ENCODE measurements around the gene THTPA.
"Not testable (repeated sequence)": the region's sequence is repeated elsewhere in the genome, so short reads cannot be mapped to it uniquely, and the experiment has no call there.

The THTPA gene

DNA sequence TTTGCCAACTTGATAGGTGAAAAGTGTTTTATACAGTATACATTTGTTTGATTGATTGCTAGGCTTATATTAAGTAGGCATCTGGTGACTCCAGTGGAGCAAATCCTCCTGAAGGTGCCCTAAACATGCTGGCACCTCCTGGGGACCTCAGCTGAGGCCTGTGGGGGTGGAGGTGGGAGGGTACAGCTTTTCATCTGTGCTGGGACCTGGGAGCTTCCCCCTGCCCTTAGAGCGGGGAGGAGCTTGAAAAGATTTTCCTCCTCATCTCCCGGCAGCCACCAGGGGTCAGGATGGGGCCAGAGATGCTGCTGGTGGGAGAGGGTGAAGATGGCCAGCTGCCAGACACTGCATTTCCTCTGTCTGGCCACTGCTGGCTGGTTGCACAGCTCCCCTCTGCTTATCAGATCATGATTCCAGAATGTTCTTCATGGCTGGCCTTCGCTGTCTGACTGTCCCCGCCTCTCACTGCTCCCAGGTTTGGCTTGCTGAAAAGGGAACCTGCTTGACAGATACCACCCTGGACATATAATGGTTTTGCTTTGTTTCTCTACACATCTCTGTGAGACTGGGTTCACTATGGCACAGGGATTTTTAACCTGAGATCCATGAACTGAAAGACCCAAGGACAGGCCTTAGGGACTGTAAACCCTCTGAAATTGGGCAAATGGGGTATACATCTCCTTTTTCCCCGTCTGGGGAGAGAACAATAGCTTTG lies 33.0 kb downstream of the THTPA start:
- no peak overlapping the region for H2AFZ ChIP-seq (ENCODE audit: low read depth, low read length)
- H3K4me2 ChIP-seq (ENCODE audit: insufficient read depth, low read length), result no peak overlapping the region
- peak; percentile 98 for ATAC-seq (ENCODE audit: insufficient read depth, low read depth)

DNA sequence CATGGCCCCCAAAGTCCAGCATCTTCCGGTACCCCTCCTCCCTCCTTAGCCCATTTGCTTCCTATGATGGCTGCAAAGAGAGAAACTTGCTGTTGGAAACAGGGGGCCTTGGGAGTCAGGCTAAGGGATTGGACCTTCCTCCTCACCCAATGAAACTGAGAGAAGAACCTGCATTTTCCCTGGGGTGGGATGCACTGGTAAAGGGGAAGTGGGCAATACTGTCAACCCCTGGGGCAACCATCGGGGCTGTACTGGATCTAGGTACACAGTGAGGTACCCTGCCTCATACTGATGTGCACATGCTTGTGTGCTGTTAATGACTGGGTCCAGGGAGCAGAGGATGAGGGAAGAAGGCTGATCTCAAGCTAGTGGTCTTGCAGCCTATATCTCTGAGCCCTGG lies 33.5 kb downstream of the THTPA start:
- Histone ChIP-seq H2AFZ (ENCODE audit: low read depth, low read length) (no peak overlapping the region), H3K9me3 (ENCODE audit: insufficient read depth, low read length, severe bottlenecking) (no peaks in the 10 kb centered on the region), H4K20me1 (ENCODE audit: insufficient read depth, low read length) (no peaks in the 10 kb centered on the region), H3K36me3 (ENCODE audit: insufficient read depth, low read length) (no peaks in the 10 kb centered on the region), H3K9ac (ENCODE audit: low read depth, low read length) (no peak overlapping the region), H3K4me3 (ENCODE audit: low read depth in 1 of 2, low read length in 2 of 2) (no peak overlapping the region), H3K4me2 (ENCODE audit: insufficient read depth, low read length) (no peak overlapping the region), H3K27ac (ENCODE audit: low read length) (no peak overlapping the region), H3K27me3 (ENCODE audit: insufficient read depth, low read length, poor library complexity) (no peaks in the 10 kb centered on the region), H3K4me1 (ENCODE audit: insufficient read depth, low read length) (peaks cover 5% of the 10 kb centered on the region; the same call in 1 of the 2 replicates), H3K79me2 (ENCODE audit: insufficient read depth, low read length) (no peaks in the 10 kb centered on the region)
- DNase-seq, result no peak
- TF ChIP-seq, protein P1, sequence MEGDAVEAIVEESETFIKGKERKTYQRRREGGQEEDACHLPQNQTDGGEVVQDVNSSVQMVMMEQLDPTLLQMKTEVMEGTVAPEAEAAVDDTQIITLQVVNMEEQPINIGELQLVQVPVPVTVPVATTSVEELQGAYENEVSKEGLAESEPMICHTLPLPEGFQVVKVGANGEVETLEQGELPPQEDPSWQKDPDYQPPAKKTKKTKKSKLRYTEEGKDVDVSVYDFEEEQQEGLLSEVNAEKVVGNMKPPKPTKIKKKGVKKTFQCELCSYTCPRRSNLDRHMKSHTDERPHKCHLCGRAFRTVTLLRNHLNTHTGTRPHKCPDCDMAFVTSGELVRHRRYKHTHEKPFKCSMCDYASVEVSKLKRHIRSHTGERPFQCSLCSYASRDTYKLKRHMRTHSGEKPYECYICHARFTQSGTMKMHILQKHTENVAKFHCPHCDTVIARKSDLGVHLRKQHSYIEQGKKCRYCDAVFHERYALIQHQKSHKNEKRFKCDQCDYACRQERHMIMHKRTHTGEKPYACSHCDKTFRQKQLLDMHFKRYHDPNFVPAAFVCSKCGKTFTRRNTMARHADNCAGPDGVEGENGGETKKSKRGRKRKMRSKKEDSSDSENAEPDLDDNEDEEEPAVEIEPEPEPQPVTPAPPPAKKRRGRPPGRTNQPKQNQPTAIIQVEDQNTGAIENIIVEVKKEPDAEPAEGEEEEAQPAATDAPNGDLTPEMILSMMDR (IDR thresholded peaks at IDR 0.05; ENCODE audit: borderline replicate concordance, extremely low read depth, low read length, poor library complexity, severe bottlenecking), result no peak
- no peak for TF ChIP-seq EZH2 (IDR thresholded peaks at IDR 0.05; ENCODE audit: borderline replicate concordance, low read depth, low read length, severe bottlenecking)
- no peak for ATAC-seq (ENCODE audit: insufficient read depth, low read depth)

More for the DNA sequence above, 33.0 kb downstream of the THTPA start:
- Histone ChIP-seq H3K36me3 (ENCODE audit: insufficient read depth, low read length) (no peaks in the 10 kb centered on the region), H4K20me1 (ENCODE audit: insufficient read depth, low read length) (no peaks in the 10 kb centered on the region), H3K4me1 (ENCODE audit: insufficient read depth, low read length) (peaks cover 5% of the 10 kb centered on the region; the same call in 1 of the 2 replicates), H3K9ac (ENCODE audit: low read depth, low read length) (no peak overlapping the region), H3K9me3 (ENCODE audit: insufficient read depth, low read length, severe bottlenecking) (no peaks in the 10 kb centered on the region), H3K4me3 (ENCODE audit: low read depth in 1 of 2, low read length in 2 of 2) (no peak overlapping the region), H3K79me2 (ENCODE audit: insufficient read depth, low read length) (no peaks in the 10 kb centered on the region), H3K27ac (ENCODE audit: low read length) (no peak overlapping the region), H3K27me3 (ENCODE audit: insufficient read depth, low read length, poor library complexity) (no peaks in the 10 kb centered on the region)
- peak; percentile 80 for DNase-seq
- no peak for TF ChIP-seq EZH2 (IDR thresholded peaks at IDR 0.05; ENCODE audit: borderline replicate concordance, low read depth, low read length, severe bottlenecking)
- TF ChIP-seq, protein P1 (IDR thresholded peaks at IDR 0.05; ENCODE audit: borderline replicate concordance, extremely low read depth, low read length, poor library complexity, severe bottlenecking), result peak; percentile 90

DNA sequence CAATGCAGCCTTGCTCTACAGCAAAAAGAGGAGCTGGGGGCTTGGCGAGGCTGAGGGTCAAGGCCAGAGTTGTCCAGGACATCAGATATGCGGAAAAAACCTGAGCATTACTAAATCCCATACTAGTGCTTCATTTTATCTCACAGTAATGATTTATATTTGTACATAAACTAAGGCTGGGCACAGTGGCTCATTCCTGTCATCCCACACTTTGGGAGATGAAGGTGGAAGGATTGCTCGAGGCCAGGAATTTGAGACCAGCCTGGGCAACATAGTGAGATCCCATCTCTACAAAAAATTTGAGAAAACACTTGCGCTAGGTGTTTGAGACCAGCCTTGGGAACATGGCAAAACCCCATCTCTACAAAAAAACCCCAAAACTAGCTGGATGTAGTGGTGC lies 34.1 kb downstream of the THTPA start:
- H3K4me1 ChIP-seq (ENCODE audit: insufficient read depth, low read length), result peaks cover 5% of the 10 kb centered on the region; the same call in 1 of the 2 replicates
- no peaks in the 10 kb centered on the region for H3K79me2 ChIP-seq (ENCODE audit: insufficient read depth, low read length)
- no peak overlapping the region for H3K4me2 ChIP-seq (ENCODE audit: insufficient read depth, low read length)
- no peak overlapping the region for H3K9ac ChIP-seq (ENCODE audit: low read depth, low read length)
- ATAC-seq (ENCODE audit: insufficient read depth, low read depth), result no peak
- no peak for DNase-seq
- H3K27me3 ChIP-seq (ENCODE audit: insufficient read depth, low read length, poor library complexity), result no peaks in the 10 kb centered on the region
- H2AFZ ChIP-seq (ENCODE audit: low read depth, low read length), result no peak overlapping the region
- H3K27ac ChIP-seq (ENCODE audit: low read length), result no peak overlapping the region
- H4K20me1 ChIP-seq (ENCODE audit: insufficient read depth, low read length), result no peaks in the 10 kb centered on the region
- H3K36me3 ChIP-seq (ENCODE audit: insufficient read depth, low read length), result no peaks in the 10 kb centered on the region
- no peak overlapping the region for H3K4me3 ChIP-seq (ENCODE audit: low read depth in 1 of 2, low read length in 2 of 2)
- TF ChIP-seq EZH2 (IDR thresholded peaks at IDR 0.05; ENCODE audit: borderline replicate concordance, low read depth, low read length, severe bottlenecking), result no peak
- TF ChIP-seq, protein P1 (IDR thresholded peaks at IDR 0.05; ENCODE audit: borderline replicate concordance, extremely low read depth, low read length, poor library complexity, severe bottlenecking), result no peak
- no peaks in the 10 kb centered on the region for H3K9me3 ChIP-seq (ENCODE audit: insufficient read depth, low read length, severe bottlenecking)

DNA sequence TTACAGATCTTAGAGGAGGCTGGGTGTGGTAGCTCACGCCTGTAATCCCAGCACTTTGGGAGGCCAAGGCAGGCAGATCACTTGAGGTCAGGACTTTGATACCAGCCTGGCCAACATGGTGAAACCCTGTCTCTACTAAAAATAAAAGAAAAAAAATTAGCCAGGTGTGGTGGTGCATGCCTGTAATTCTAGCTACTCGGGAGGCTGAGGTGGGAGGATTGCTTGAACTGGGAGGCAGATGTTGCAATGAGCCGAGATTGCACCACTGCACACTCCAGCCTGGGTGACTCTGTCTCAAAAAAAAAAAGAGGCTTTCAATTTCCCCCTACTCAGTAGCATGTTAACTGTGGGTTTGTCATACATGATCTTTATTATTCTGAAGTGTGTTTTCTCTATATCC lies 38.1 kb downstream of the THTPA start:
- not testable (repeated sequence) for H3K27me3 ChIP-seq (ENCODE audit: insufficient read depth, low read length, poor library complexity); H3K27ac ChIP-seq (ENCODE audit: low read length); ATAC-seq (ENCODE audit: insufficient read depth, low read depth); H3K4me2 ChIP-seq (ENCODE audit: insufficient read depth, low read length); H3K79me2 ChIP-seq (ENCODE audit: insufficient read depth, low read length); H2AFZ ChIP-seq (ENCODE audit: low read depth, low read length); H3K9me3 ChIP-seq (ENCODE audit: insufficient read depth, low read length, severe bottlenecking); H4K20me1 ChIP-seq (ENCODE audit: insufficient read depth, low read length); H3K36me3 ChIP-seq (ENCODE audit: insufficient read depth, low read length); H3K4me1 ChIP-seq (ENCODE audit: insufficient read depth, low read length); H3K4me3 ChIP-seq (ENCODE audit: low read depth in 1 of 2, low read length in 2 of 2); DNase-seq; H3K9ac ChIP-seq (ENCODE audit: low read depth, low read length)

All from DND-41 (cell line).